ENCODE measurements around the gene RRM1.
"Not testable (repeated sequence)": the region's sequence is repeated elsewhere in the genome, so short reads cannot be mapped to it uniquely, and the experiment has no call there.

The RRM1 gene

GRCh38 chr11:4094348-4095291, at the start of gene RRM1:
TSS of gene RRM1 (plus strand) at chr11:4094799. CDS start at chr11:4095013, 214 bp downstream.
- DNase-seq: peak; percentile 83

GRCh38 chr11:4044976-4045646, 49.5 kb upstream of the RRM1 start:
- DNase-seq: no peak

GRCh38 chr11:4048340-4048739, 46.3 kb upstream of the RRM1 start:
- no peak for DNase-seq

GRCh38 chr11:4049006-4049405, 45.6 kb upstream of the RRM1 start:
- no peak for DNase-seq

- DNase-seq: no peak
These were observed 44.5 kb upstream of the RRM1 start for GRCh38 chr11:4050138-4050537.

- not testable (repeated sequence) for DNase-seq
These were observed 41.4 kb upstream of the RRM1 start for GRCh38 chr11:4053200-4053599.

GRCh38 chr11:4054643-4055042, 40.0 kb upstream of the RRM1 start:
- no peak for DNase-seq

GRCh38 chr11:4059424-4059823, 35.2 kb upstream of the RRM1 start:
- no peak for DNase-seq

GRCh38 chr11:4060182-4060923, 34.2 kb upstream of the RRM1 start:
- no peak for DNase-seq

GRCh38 chr11:4061700-4062099, 32.9 kb upstream of the RRM1 start:
- DNase-seq: no peak

GRCh38 chr11:4063348-4063747, 31.3 kb upstream of the RRM1 start:
- no peak for DNase-seq

- DNase-seq: no peak
These were observed 30.2 kb upstream of the RRM1 start for GRCh38 chr11:4064278-4064955.

- DNase-seq: no peak
These were observed 29.5 kb upstream of the RRM1 start for GRCh38 chr11:4065086-4065485.

- no peak for DNase-seq
These were observed 28.8 kb upstream of the RRM1 start for GRCh38 chr11:4065601-4066377.

GRCh38 chr11:4066910-4067309, 27.7 kb upstream of the RRM1 start:
- DNase-seq: no peak

GRCh38 chr11:4068962-4069361, 25.6 kb upstream of the RRM1 start:
- DNase-seq: no peak

- no peak for DNase-seq
These were observed 23.3 kb upstream of the RRM1 start for GRCh38 chr11:4071325-4071724.

- no peak for DNase-seq
These were observed 22.7 kb upstream of the RRM1 start for GRCh38 chr11:4071914-4072313.

- peak; percentile 24 for DNase-seq
These were observed 21.8 kb upstream of the RRM1 start for GRCh38 chr11:4072668-4073285.

- DNase-seq: no peak
These were observed 20.3 kb upstream of the RRM1 start for GRCh38 chr11:4074266-4074665.

GRCh38 chr11:4076774-4077173, 17.8 kb upstream of the RRM1 start:
- DNase-seq: no peak

- DNase-seq: no peak
These were observed 11.4 kb upstream of the RRM1 start for GRCh38 chr11:4083198-4083597.

All from DMS 273 treated with DMSO at 0.1 percent for 48 hours (cell line).